HG03571 (cell line): ENCODE results near the gene PPM1H.

Source experiments
- ATAC-seq: cut with Tn5 transposase; IDR thresholded peaks from one replicate; pipeline ENCODE4 v1.9.1; 2021; ENCODE audit not compliant: unreplicated experiment

Gene PPM1H

GRCh38 chr12:62876938-62877548 is 57.9 kb downstream of the PPM1H start:
- no peak for ATAC-seq

GRCh38 chr12:62873826-62874448 is 61.0 kb downstream of the PPM1H start:
- no peak for ATAC-seq

GRCh38 chr12:62873116-62873825 is 61.7 kb downstream of the PPM1H start:
- ATAC-seq: no peak

- ATAC-seq: no peak
Measured at GRCh38 chr12:62868820-62869219, 66.1 kb downstream of the PPM1H start.

- no peak for ATAC-seq
Measured at GRCh38 chr12:62866451-62867082, 68.4 kb downstream of the PPM1H start.

GRCh38 chr12:62865937-62866336 is 69.0 kb downstream of the PPM1H start:
- ATAC-seq: no peak

- ATAC-seq: no peak
Measured at GRCh38 chr12:62865065-62865464, 69.9 kb downstream of the PPM1H start.

- no peak for ATAC-seq
Measured at GRCh38 chr12:62862259-62862881, 72.6 kb downstream of the PPM1H start.

GRCh38 chr12:62861586-62861985 is 73.4 kb downstream of the PPM1H start:
- no peak for ATAC-seq

GRCh38 chr12:62860501-62861411 is 74.2 kb downstream of the PPM1H start:
- ATAC-seq: no peak

- no peak for ATAC-seq
Measured at GRCh38 chr12:62860020-62860419, 74.9 kb downstream of the PPM1H start.

GRCh38 chr12:62859321-62859737 is 75.6 kb downstream of the PPM1H start:
- ATAC-seq: no peak

- no peak for ATAC-seq
Measured at GRCh38 chr12:62856454-62856853, 78.5 kb downstream of the PPM1H start.

GRCh38 chr12:62854024-62854423 is 80.9 kb downstream of the PPM1H start:
- ATAC-seq: no peak

GRCh38 chr12:62849398-62849797 is 85.6 kb downstream of the PPM1H start:
- no peak for ATAC-seq

GRCh38 chr12:62848418-62848817 is 86.5 kb downstream of the PPM1H start:
- no peak for ATAC-seq

- ATAC-seq: no peak
Measured at GRCh38 chr12:62847709-62848108, 87.2 kb downstream of the PPM1H start.

GRCh38 chr12:62846491-62846890 is 88.5 kb downstream of the PPM1H start:
- no peak for ATAC-seq

GRCh38 chr12:62844915-62845314 is 90.0 kb downstream of the PPM1H start:
- ATAC-seq: no peak

GRCh38 chr12:62843716-62844115 is 91.2 kb downstream of the PPM1H start:
- no peak for ATAC-seq
